GM21737 (cell line): ENCODE results near the gene TMPO.
"Not testable (repeated sequence)": the region's sequence is repeated elsewhere in the genome, so short reads cannot be mapped to it uniquely, and the experiment has no call there.

Experiments used
- ATAC-seq: cut with Tn5 transposase; IDR thresholded peaks from one replicate; pipeline ENCODE4 v1.9.1; 2021; ENCODE audit warnings: mild to moderate bottlenecking, moderate library complexity; ENCODE audit not compliant: unreplicated experiment

The TMPO gene, protein sequence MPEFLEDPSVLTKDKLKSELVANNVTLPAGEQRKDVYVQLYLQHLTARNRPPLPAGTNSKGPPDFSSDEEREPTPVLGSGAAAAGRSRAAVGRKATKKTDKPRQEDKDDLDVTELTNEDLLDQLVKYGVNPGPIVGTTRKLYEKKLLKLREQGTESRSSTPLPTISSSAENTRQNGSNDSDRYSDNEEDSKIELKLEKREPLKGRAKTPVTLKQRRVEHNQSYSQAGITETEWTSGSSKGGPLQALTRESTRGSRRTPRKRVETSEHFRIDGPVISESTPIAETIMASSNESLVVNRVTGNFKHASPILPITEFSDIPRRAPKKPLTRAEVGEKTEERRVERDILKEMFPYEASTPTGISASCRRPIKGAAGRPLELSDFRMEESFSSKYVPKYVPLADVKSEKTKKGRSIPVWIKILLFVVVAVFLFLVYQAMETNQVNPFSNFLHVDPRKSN

DNA sequence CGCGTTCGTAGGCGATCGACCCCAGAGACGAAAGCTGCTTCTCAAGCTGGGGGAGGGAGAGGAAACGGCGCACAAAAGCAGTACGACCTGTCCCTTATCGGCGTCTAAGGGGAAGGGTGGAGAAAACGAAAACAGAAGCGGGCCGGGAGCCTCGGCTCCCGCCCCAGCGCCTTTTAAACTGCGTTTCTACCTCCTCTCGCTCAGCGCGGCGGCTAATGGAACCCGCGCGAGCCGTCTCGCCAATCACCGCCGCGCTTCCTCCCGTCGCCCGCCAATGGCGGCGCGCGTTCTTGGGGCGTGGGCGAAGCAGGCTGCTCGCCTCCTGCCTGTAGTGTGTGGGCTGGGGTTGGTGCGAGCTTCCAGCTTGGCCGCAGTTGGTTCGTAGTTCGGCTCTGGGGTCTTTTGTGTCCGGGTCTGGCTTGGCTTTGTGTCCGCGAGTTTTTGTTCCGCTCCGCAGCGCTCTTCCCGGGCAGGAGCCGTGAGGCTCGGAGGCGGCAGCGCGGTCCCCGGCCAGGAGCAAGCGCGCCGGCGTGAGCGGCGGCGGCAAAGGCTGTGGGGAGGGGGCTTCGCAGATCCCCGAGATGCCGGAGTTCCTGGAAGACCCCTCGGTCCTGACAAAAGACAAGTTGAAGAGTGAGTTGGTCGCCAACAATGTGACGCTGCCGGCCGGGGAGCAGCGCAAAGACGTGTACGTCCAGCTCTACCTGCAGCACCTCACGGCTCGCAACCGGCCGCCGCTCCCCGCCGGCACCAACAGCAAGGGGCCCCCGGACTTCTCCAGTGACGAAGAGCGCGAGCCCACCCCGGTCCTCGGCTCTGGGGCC, at the start of gene TMPO:
Gene TMPO (plus strand): TSS at position 304 of the 824 bp plus-strand sequence. CDS start 278 bp downstream, at position 582.
- ATAC-seq, result peak; percentile 68

DNA sequence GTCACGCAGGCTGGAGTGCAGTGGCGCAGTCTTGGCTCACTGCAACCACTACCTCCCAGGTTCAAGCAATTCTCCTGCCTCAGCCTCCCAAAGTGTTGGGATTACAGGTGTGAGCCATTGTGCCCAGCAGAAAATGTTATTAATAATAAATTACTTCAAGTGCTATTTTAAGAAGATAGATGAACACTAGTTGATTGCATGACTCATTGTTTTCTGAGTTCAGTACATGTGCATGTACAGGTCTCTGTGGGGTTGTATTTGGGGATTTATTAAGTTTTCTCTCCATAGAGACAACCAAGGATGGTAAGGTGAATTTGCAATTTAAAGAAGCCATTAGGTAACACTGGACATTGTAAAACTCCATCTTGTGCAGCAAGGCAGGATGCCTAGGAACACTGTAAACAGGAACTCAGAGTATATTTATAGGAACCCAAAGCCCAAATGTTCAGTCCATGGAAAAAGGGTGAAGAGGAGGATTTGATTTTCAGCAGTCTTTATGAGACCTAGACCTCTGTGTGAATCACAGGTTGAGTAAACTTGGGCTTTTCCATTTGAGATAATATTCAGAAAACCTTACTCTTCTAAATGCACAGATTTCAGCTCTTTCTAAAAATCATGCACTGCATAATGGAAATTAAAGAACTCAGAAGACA, 49.3 kb upstream of the TMPO start:
- no peak for ATAC-seq

DNA sequence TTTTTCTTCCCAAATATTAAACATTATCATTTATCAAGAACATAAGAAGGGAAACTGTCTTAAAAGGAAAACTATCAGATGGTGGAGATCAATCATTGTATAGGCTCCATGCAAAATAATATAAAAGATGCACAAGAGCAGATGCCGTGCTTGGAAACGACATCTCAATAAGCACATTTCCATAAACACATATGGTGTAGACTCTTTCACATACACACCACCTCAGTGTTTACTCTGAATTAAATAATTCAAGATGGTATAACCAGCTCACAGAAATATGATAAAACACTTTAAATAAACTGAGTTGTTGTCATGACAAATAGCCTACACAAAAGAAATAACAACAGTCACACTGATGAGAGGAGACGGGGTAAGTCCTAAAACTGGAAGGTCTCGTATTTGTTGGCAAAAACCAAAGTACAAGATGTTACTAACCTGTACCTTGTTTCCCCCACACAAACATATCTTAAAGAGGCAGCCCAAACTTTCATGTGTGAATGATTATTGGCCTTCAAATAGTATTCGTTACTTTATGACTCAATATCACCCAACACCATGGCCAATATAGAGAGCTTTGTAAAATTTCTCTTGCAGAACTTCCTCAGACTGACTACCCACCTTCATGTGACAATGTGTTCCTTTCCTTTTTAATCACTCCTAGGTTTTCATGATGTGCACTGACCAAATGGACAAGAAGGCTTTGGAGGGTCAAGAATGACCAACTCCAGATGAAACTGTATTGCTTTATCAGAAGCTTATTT, 48.6 kb upstream of the TMPO start:
- no peak for ATAC-seq

DNA sequence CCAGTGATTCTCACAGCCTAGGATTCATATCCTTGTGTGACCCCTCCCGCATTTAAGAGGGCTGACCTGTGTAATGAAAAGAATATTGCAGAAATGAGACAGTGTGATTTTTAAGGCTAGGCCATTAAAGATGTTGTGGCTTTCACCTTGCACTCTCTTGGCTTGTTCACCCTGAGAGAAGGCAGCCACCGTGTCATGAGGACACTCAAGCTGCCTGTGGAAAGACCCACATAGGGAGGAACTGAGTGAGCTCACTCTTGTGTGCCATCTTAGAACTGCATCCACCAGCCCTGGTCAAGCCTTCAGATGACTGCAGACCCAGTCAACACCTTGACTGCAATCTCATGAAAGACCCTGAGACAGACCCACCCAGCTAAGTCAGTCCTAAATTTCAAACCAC, 46.3 kb upstream of the TMPO start:
- no peak for ATAC-seq

DNA sequence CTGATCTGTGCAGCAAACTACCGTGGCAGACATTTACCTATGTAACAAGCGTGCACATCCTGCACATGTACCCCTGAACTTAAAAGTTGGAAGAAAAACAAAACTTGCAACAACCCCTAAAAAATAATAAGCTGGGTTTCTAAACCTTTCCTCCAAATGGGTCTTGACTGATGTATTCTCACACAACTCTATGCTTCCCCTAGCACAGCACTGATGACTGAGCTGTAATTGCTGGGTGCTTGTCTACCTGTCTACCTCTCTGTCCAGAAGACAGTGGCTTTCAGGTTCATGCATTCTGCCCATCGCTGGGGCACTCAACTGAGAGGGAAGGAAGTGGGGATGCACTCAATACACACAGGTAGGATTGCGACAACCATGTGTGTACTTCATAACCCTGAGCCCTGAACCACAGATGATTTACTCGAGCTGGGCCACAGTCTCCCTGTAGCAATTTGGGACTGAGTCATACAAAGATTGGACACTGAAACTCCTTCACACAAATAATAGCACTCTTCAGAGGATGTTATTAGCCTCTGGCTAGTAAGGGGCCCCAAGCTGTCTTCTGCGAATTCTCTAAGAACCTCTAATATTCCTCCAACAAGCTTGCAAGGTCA, 44.8 kb upstream of the TMPO start:
- ATAC-seq, result no peak

DNA sequence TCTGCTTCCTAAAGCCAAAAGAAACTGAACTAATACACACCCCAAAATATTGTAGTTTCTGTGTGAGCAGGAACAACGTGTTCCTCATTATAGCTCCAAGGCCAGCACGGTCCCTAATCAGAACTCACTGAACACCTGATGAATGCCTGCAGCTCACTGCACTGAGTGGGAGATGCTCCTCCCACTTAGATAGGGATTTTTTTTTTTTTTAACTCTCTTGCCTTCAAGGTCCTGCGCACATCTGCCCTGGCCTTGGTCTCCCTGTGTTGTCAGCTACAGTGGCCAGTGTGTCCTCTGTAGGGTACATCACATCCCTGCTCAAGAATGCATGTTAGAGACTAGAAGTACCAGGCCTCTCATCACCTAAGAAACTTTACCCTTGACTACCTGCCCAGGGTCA, 44.3 kb upstream of the TMPO start:
- no peak for ATAC-seq

DNA sequence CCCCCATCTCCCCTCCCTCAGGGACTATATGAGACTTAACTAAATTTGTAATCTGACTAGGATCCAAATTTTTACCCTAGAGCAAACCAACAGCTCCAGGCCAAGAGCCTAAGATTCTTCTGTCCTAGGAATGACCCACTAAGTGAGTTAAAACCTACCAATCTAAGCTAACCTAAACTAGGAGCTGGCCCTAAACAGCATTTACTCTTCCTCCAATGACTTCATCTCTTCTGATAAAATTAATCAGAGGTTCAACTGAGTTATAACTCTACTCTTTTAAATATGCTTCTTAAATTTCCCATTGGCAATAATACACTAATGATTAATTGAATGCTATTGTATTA, 39.9 kb upstream of the TMPO start:
- no peak for ATAC-seq

DNA sequence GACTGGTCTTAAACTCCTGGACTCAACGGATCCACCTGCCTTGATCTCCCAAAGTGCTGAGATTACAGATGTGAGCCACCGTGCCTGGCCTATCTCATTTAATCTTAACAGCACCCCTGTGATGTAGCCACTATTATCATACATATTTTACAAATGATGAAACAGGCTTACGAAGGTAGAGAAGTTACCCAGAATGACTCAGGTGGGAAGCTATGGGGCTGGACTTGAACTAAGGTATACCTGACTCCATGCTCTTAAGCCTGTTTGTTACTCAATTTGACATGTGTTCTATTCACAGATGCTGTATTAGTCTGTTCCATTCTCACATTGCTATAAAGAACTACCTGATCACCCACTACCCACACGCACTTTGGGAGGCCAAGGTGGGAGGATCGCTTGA, 36.8 kb upstream of the TMPO start:
- ATAC-seq, result no peak

DNA sequence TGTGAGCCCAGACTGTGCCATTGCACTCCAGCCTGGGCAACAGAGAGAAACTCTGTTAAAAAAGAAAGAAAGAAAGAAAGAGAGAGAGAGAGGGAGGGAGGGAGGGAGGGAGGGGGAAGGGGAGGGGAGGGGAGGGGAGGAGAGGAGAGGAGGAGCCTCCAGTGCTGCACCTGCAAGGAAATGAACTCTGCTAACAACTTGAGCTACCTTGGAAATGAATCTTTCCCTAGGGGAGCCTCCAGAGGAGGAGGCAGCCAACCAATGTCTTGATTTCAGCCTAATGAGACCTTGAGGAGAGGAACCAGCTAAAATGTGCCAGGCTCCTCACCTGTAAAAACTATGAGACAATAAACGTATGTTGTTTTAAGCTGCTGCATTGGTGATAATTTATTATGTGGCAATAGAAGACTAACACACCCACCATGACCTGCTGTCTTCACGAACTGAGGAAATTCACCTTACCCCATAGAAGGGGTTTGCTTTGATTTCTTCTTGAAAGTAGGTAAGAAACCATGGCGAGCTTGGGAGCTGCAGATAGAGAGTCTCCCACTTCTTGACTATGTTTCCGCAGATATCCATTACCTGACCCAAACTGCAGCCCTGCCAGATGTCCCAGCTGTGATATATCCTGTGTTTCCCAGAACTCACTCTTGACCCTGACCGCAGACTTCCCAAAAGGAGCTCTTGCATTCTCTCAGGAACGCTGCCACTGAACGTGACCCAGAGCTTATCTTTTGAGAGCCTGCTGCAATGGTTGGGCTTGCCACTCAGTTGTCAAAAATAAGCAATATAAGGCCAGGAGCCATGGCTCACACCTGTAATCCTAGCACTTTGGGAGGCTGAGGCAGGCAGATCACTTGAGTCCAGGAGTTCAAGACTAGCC, 31.5 kb upstream of the TMPO start:
- ATAC-seq, result no peak

DNA sequence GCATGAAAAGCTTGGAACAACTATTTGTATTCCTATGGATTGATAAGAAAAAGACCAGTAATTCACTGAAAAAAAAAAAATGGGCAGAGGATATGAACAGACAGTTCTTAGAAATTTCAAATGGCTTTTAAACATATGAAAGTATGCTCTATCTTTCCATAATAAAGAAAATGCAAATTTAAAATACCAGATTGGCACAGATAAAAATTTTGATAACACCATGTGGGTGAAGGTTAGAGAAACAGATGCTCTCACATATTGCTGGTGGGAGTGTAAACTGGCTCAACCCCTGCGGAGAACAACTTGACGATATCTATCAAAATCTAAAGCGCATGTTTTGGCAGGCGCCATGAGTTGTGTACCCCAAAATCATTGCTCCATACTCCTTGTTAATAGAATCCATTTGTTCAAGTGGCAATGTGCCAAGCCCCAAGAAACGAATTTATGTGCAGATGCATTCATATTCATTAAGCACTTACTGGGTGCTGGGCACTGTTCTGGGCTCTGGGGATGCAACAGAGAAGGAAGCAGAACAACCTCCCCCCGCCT, 29.5 kb upstream of the TMPO start:
- ATAC-seq, result no peak

DNA sequence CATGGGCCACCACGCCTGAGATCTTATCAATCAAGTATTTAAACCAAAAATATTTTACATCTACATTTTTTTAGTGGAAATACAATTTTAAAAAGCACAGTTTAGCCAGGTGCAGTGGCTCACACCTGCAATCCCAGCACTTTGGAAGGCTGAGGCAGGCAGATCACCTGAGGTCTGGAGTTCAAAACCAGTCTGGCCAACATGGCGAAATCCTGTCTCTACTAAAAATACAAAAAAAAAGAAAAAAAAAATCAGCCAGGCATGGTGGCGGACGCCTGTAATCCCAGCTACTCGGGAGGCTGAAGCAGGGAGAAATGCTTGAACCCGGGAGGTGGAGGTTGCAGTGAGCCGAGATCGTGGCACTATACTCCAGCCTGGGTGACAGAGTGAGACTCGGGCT, 27.0 kb upstream of the TMPO start:
- ATAC-seq, result not testable (repeated sequence)

DNA sequence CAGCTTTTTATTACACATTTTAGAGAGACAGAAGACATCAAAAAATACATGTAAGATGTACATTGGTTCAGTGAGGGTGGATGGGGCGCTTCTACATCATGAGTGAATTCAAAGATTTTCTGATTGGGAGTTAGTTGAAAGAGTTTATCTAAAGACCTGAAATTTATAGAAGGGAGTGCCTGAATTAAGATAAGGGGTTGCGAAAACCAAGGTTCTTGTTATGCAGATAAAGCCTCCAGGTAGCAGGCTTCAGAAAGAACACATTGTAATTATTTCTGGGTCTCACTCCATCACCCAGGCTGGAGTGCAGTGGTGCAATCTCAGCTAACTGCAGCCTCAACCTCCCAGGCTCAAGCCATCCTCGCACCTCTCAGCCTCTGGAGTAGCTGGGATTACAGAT, 26.2 kb upstream of the TMPO start:
- no peak for ATAC-seq

DNA sequence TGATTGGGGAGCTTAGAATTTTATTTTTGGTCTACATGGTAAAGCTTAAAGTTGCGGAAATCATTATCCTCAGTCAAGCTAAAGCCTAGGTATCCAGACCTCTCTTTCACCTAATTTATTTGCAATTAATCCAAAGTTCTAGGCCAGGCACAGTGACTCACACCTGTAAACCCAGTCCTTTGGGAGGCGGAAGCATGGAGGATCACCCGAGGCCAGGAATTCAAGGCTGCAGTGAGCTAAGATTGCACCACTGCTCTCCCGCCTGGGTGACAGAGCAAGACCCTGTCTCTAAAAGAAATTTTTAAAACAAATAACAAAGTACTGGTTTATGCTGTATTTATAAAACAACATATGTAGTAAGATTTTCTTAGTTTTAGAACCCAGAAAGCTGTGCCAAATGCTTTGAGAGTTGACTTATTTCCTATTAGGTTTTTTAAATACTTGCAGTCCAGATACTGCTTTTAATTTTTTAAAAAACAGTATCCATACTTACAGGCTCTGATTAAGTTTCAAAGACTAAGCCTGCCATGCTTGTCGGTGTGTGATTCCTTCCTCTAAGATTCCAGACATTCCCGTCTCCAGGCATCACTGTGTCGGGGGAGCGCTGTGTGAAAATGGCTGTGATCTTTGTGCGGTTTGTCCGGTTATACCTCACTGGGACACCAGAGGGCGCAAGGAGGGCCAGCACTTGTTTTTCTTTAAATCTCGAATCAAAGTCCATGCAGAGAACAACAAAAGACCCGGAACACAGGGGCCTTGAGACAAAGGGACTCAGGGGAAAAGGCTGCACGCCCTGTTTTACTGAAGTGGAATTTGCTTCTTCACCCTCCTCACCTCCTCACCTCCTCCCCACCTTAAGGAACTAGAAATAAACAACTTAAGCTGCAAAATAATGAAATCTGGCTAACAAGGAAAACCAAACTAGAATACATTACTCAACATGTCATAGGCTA, 24.6 kb upstream of the TMPO start:
- peak; percentile 92 for ATAC-seq

DNA sequence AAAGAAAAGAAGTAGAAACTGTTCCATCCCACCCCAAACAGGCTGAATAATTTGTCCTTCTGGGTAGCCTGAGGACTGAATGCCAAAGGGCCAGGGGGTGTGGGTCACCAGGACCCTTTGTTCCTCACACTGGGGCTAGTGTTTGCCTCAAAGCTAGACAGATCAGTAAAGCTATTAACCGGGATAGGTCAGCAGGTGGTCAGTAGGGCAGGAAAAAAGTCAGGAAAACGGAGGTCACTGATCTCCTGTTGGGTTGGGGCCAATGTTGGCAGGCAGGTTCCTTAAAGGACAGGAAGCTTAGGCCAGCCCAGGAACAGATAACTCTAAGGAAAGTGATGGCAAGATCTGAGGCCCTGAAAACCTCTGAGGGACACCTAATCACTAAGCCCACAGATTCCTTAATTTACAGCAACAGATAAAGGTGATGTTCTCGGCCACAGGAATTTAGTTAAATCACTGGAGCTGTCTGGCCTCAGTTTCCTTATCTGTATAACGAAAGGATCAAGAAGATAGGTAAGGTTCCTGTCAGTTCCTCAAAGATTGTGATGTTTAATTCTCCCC, 22.7 kb upstream of the TMPO start:
- no peak for ATAC-seq

DNA sequence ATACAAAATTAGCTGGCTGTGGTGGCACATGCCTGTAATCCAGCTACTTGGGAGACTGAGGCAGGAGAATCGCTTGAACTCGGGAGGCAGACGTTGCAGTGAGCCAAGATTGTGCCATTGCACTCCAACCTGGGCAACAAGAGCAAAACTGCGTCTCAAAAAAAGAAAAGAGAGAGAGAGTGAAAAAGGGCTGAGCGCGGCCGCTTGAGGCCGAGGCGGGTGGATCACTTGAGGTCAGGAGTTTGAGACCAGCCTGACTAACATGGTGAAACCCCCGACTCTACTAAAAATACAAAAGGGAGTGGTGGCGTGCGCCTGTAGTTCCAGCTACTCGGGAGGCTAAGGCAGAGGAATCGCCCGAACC, 14.1 kb upstream of the TMPO start:
- ATAC-seq, result not testable (repeated sequence)

DNA sequence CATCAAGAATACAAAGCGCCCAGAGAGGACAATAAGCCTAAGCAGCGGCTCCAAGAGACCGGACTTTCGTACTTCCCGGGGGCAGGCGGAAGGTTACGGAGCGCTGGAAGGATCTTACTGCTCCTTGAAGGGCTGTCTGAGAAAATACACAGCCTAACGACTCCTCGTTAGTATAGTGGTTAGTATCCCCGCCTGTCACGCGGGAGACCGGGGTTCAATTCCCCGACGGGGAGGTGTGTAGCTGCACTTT, 12.1 kb upstream of the TMPO start:
- peak; percentile 59 for ATAC-seq

DNA sequence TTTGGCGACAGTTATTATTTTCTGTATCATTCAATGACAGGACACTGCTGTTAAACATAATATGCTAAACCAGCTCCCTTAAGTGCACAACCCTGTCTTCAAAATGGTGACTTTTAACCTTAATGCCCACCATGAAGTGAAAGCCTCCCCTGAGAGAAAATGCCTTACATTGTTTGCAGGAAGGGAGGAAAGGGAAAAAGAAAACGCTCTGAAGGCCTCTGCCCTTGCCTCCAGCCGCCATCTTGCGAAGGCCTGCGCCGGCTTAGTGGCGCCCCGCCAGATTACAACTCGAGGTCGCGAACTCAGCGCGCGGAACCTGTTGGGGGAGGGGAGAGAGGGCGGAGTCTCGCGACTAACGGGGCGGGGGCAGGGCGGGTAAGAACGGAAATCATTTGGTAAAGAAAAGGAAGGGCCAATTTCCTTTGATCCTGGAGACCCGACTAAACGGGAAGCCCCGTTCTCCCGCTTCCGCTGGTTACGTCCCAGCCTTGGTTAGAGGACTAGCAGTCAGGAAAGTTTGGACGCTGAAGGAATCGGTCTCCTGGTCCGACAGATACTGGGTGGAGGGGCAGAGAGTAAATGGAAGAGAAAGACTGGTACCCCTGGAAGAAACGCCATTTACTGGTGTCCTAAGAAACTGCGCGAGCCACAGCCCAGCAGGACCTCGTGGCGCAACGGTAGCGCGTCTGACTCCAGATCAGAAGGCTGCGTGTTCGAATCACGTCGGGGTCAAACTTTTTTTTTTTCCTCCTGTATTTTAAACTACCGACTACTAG, 11.6 kb upstream of the TMPO start:
- peak; percentile 79 for ATAC-seq

DNA sequence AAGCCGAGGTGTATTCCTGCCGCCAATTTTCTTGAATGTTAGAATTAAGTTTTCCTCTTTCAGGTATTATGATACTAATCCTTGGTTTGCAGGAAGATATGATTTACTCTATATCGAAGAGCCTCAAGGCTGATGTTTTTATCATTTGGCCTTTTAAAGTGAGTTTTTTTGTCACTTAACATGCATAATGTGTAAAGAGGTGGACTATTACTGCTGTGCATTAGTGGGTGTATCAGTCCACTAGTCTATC, 11.1 kb upstream of the TMPO start:
- peak; percentile 4 for ATAC-seq
